Transverse colon (tissue), 4 donors: ENCODE results near the gene LRFN4.

Experiments used
- CTCF ChIP-seq, 5 experiments: fragments of 200-600 bp in 3 of 5; fragments of 450-650 bp in 2 of 5; sonication (generic) in 3 of 5; IDR thresholded peaks; 1 replicate in 2 of 5; 2 replicates in 3 of 5; pipeline ENCODE4 v1.5.1; 2016 to 2017; ENCODE audit warnings: antibody characterized with exemption in 5 of 5, inconsistent platforms in 3 of 5, mild to moderate bottlenecking in 2 of 5, moderate library complexity in 1 of 5
- EP300 ChIP-seq: sonication (generic); formaldehyde crosslinking; IDR thresholded peaks from one replicate; pipeline ENCODE4 v1.6.1; 2017; ENCODE audit warnings: antibody characterized with exemption, low read depth
- POLR2A ChIP-seq: fragments of 450-650 bp; IDR thresholded peaks from one replicate; pipeline ENCODE4 v1.6.1; 2016; ENCODE audit warnings: antibody characterized with exemption, mild to moderate bottlenecking, moderate library complexity
- POLR2AphosphoS5 ChIP-seq, 3 donors: sonication (generic); formaldehyde crosslinking; IDR thresholded peaks; one replicate each; pipeline ENCODE4 v1.6.1; 2016; ENCODE audit warnings: antibody characterized with exemption in 3 of 3

GRCh38 chr11:66902486-66903177, 45.8 kb downstream of the LRFN4 start:
- no peak for TF ChIP-seq CTCF (IDR thresholded peaks at IDR 0.05)
- TF ChIP-seq EP300, result no peak
- no peak for TF ChIP-seq POLR2AphosphoS5 (IDR thresholded peaks at IDR 0.05)
- no peak for TF ChIP-seq POLR2A
